Activated T-cell treated with anti-CD3 and anti-CD28 coated beads, Interleukin-2, amount 50 U/mL, for 72 hours (primary cell): ENCODE measurements around the gene XIAP. TPM values are rescaled to one million over a fixed set of nuclear protein-coding genes. Genes with fewer than 3 reads are reported as not detected.
"Not testable (repeated sequence)": the region's sequence is repeated elsewhere in the genome, so short reads cannot be mapped to it uniquely, and the experiment has no call there.

Experiments used
- ATAC-seq, 2 donors: fragments of 150-1000 bp; cut with Tn5 transposase; replicated peaks in 1 of 2; 2 replicates each; pipeline ENCODE4 v1.10.0; 2021; ENCODE audit warnings: moderate library complexity in 2 of 2, mild to moderate bottlenecking in 1 of 2
- DNase-seq, 2 donors: peaks; one replicate each; pipeline ENCODE4 v3.0.0; 2021 to 2022; ENCODE audit warnings: mixed read lengths in 1 of 2
- H3K27ac Mint-ChIP-seq: one replicate; pipeline ENCODE4 v1.8.0; 2022; ENCODE audit warnings: mild to moderate bottlenecking, moderate library complexity, mixed read lengths
- H3K27me3 Mint-ChIP-seq: one replicate; pipeline ENCODE4 v1.8.0; 2022; ENCODE audit warnings: low read depth, mixed read lengths
- H3K36me3 Mint-ChIP-seq, 2 donors: one replicate each; pipeline ENCODE4 v1.8.0; 2022; ENCODE audit warnings: mixed read lengths in 2 of 2, mild to moderate bottlenecking in 1 of 2; ENCODE audit not compliant: insufficient read depth in 2 of 2
- H3K4me1 Mint-ChIP-seq: one replicate; pipeline ENCODE4 v1.8.0; 2022; ENCODE audit warnings: low read depth, mixed read lengths
- H3K4me3 Mint-ChIP-seq, 2 donors: one replicate each; pipeline ENCODE4 v1.8.0; 2022; ENCODE audit warnings: mild to moderate bottlenecking in 2 of 2, mixed read lengths in 2 of 2, moderate library complexity in 2 of 2
- H3K9me3 Mint-ChIP-seq, 2 donors: one replicate each; pipeline ENCODE4 v1.8.0; 2022; ENCODE audit warnings: mixed read lengths in 2 of 2
- total RNA-seq, 2 donors: library from RNA; stranded (reverse); gene quantifications; one replicate each; pipeline ENCODE4 v1.2.3, GENCODE V29; 2022

Gene XIAP
- total RNA-seq, 2 donors from 2014 or later: 35.1 to 41.4 TPM

GRCh38 chrX:123849096-123849495 lies 10.8 kb upstream of the XIAP start:
- Mint-ChIP-seq H3K9me3 (no peaks in the 10 kb centered on the region), H3K27ac (no peak overlapping the region), H3K27me3 (peaks cover 12% of the 10 kb centered on the region), H3K4me3 (no peak overlapping the region), H3K4me1 (peaks cover 8% of the 10 kb centered on the region), H3K36me3 (no peaks in the 10 kb centered on the region)
- no peak for ATAC-seq
- no peak for DNase-seq

GRCh38 chrX:123849906-123850305 lies 9.9 kb upstream of the XIAP start:
- not testable (repeated sequence) for H3K27me3 Mint-ChIP-seq, H3K4me1 Mint-ChIP-seq, H3K4me3 Mint-ChIP-seq, H3K9me3 Mint-ChIP-seq, H3K36me3 Mint-ChIP-seq, ATAC-seq, H3K27ac Mint-ChIP-seq, DNase-seq

GRCh38 chrX:123851079-123851478 lies 8.8 kb upstream of the XIAP start:
- Mint-ChIP-seq H3K27me3 (peaks cover 7% of the 10 kb centered on the region), H3K9me3 (no peaks in the 10 kb centered on the region), H3K36me3 (no peaks in the 10 kb centered on the region), H3K4me3 (no peak overlapping the region), H3K27ac (no peak overlapping the region), H3K4me1 (peaks cover 8% of the 10 kb centered on the region)
- DNase-seq (no peak), ATAC-seq (no peak)

- H3K4me3 Mint-ChIP-seq: peak overlapping the region in 1 of 2 donors; percentile 23
- peaks cover 12% of the 10 kb centered on the region for H3K27me3 Mint-ChIP-seq
- DNase-seq (peak in 1 of 2 donors; percentile 15), ATAC-seq (peak; percentile 68 to 88)
- no peaks in the 10 kb centered on the region for H3K9me3 Mint-ChIP-seq
- H3K4me1 Mint-ChIP-seq: peaks cover 10% of the 10 kb centered on the region
- no peaks in the 10 kb centered on the region for H3K36me3 Mint-ChIP-seq
- H3K27ac Mint-ChIP-seq: peak overlapping the region; percentile 47
These were observed 5.5 kb upstream of the XIAP start for GRCh38 chrX:123854329-123854728.

GRCh38 chrX:123859409-123859845 lies 426 bp upstream of the XIAP start:
- Mint-ChIP-seq H3K4me3 (peak overlapping the region; percentile 85 to 87), H3K4me1 (peaks cover 18% of the 10 kb centered on the region), H3K36me3 (peaks cover 2% of the 10 kb centered on the region in 2 donors), H3K27ac (peak overlapping the region; percentile 87), H3K27me3 (peaks cover 5% of the 10 kb centered on the region), H3K9me3 (no peaks in the 10 kb centered on the region)
- no peak for DNase-seq
- ATAC-seq: peak in 1 of 2 donors; percentile 14

GRCh38 chrX:123860983-123861382 lies 1.1 kb downstream of the XIAP start:
- DNase-seq: no peak
- Mint-ChIP-seq H3K27ac (peak overlapping the region; percentile 98), H3K36me3 (peaks cover 4% of the 10 kb centered on the region in 2 donors), H3K27me3 (peaks cover 5% of the 10 kb centered on the region), H3K4me1 (peaks cover 24% of the 10 kb centered on the region), H3K9me3 (no peaks in the 10 kb centered on the region), H3K4me3 (peak overlapping the region; percentile 85 to 87)
- ATAC-seq: no peak

- H3K27ac Mint-ChIP-seq: peak overlapping the region; percentile 95
- H3K4me3 Mint-ChIP-seq: peak overlapping the region; percentile 5 to 62
- H3K36me3 Mint-ChIP-seq: peaks cover 2 to 4% of the 10 kb centered on the region in 2 donors
- DNase-seq: no peak
- ATAC-seq: peak; percentile 89 to 98
- H3K4me1 Mint-ChIP-seq: peaks cover 30% of the 10 kb centered on the region
- H3K27me3 Mint-ChIP-seq: no peaks in the 10 kb centered on the region
- H3K9me3 Mint-ChIP-seq: no peaks in the 10 kb centered on the region
These were observed 9.6 kb downstream of the XIAP start for GRCh38 chrX:123869488-123869887.

- DNase-seq (no peak), ATAC-seq (no peak)
- peaks cover 0 to 2% of the 10 kb centered on the region in 2 donors for H3K36me3 Mint-ChIP-seq
- H3K9me3 Mint-ChIP-seq: no peaks in the 10 kb centered on the region
- H3K4me1 Mint-ChIP-seq: peaks cover 24% of the 10 kb centered on the region
- H3K27me3 Mint-ChIP-seq: no peaks in the 10 kb centered on the region
- no peak overlapping the region for H3K27ac Mint-ChIP-seq
- no peak overlapping the region for H3K4me3 Mint-ChIP-seq
These were observed 11.5 kb downstream of the XIAP start for GRCh38 chrX:123871309-123871708.

GRCh38 chrX:123873956-123874355 lies 14.1 kb downstream of the XIAP start:
- no peaks in the 10 kb centered on the region for H3K27me3 Mint-ChIP-seq
- H3K27ac Mint-ChIP-seq: no peak overlapping the region
- H3K9me3 Mint-ChIP-seq: no peaks in the 10 kb centered on the region

GRCh38 chrX:123876177-123876576 lies 16.3 kb downstream of the XIAP start:
- H3K4me1 Mint-ChIP-seq: peaks cover 17% of the 10 kb centered on the region
- DNase-seq: no peak
- peaks cover 0 to 3% of the 10 kb centered on the region in 2 donors for H3K36me3 Mint-ChIP-seq
- ATAC-seq: no peak
- no peaks in the 10 kb centered on the region for H3K27me3 Mint-ChIP-seq
- no peak overlapping the region for H3K4me3 Mint-ChIP-seq
- no peaks in the 10 kb centered on the region for H3K9me3 Mint-ChIP-seq
- H3K27ac Mint-ChIP-seq: no peak overlapping the region

More at GRCh38 chrX:123873956-123874355, 14.1 kb downstream of the XIAP start:
- Mint-ChIP-seq H3K4me1 (peaks cover 28% of the 10 kb centered on the region), H3K36me3 (peaks cover 0 to 2% of the 10 kb centered on the region in 2 donors), H3K4me3 (no peak overlapping the region)
- ATAC-seq: no peak
- DNase-seq: no peak

- Mint-ChIP-seq H3K27ac (no peak overlapping the region), H3K4me3 (peak overlapping the region in 1 of 2 donors; percentile 62), H3K4me1 (peaks cover 20% of the 10 kb centered on the region), H3K9me3 (no peaks in the 10 kb centered on the region), H3K36me3 (peaks cover 0 to 3% of the 10 kb centered on the region in 2 donors), H3K27me3 (no peaks in the 10 kb centered on the region)
- no peak for DNase-seq
- no peak for ATAC-seq
These were observed 17.0 kb downstream of the XIAP start for GRCh38 chrX:123876844-123877243.

GRCh38 chrX:123878252-123878721 lies 18.4 kb downstream of the XIAP start:
- no peak for DNase-seq
- peak overlapping the region; percentile 28 for H3K27ac Mint-ChIP-seq
- no peaks in the 10 kb centered on the region for H3K9me3 Mint-ChIP-seq
- peak; percentile 26 to 33 for ATAC-seq
- H3K27me3 Mint-ChIP-seq: no peaks in the 10 kb centered on the region
- H3K4me3 Mint-ChIP-seq: peak overlapping the region; percentile 42 to 70
- H3K4me1 Mint-ChIP-seq: peaks cover 20% of the 10 kb centered on the region
- H3K36me3 Mint-ChIP-seq: peaks cover 0 to 3% of the 10 kb centered on the region in 2 donors

GRCh38 chrX:123881330-123881729 lies 21.5 kb downstream of the XIAP start:
- Mint-ChIP-seq H3K9me3 (no peaks in the 10 kb centered on the region), H3K27me3 (no peaks in the 10 kb centered on the region)

GRCh38 chrX:123882391-123882790 lies 22.5 kb downstream of the XIAP start:
- ATAC-seq: no peak
- no peak overlapping the region for H3K27ac Mint-ChIP-seq
- H3K36me3 Mint-ChIP-seq: peaks cover 0 to 3% of the 10 kb centered on the region in 2 donors
- H3K9me3 Mint-ChIP-seq: no peaks in the 10 kb centered on the region
- H3K4me3 Mint-ChIP-seq: no peak overlapping the region
- H3K27me3 Mint-ChIP-seq: no peaks in the 10 kb centered on the region
- no peak for DNase-seq
- peaks cover 20% of the 10 kb centered on the region for H3K4me1 Mint-ChIP-seq

More at GRCh38 chrX:123881330-123881729, 21.5 kb downstream of the XIAP start:
- ATAC-seq (no peak), DNase-seq (no peak)
- no peak overlapping the region for H3K4me3 Mint-ChIP-seq
- peak overlapping the region; percentile 80 for H3K27ac Mint-ChIP-seq
- peaks cover 20% of the 10 kb centered on the region for H3K4me1 Mint-ChIP-seq
- H3K36me3 Mint-ChIP-seq: peaks cover 0 to 3% of the 10 kb centered on the region in 2 donors
